HG03558 (cell line): ENCODE data around the gene MGLL.

Experiments used
- ATAC-seq: cut with Tn5 transposase; IDR thresholded peaks from one replicate; pipeline ENCODE4 v1.9.1; 2021; ENCODE audit warnings: moderate number of reproducible peaks; ENCODE audit not compliant: unreplicated experiment; ENCODE audit errors: extremely low read depth

Gene MGLL

GRCh38 chr3:127761441-127761801 is 60.9 kb downstream of the MGLL start:
- ATAC-seq: no peak

- ATAC-seq: no peak
These were observed 61.4 kb downstream of the MGLL start for GRCh38 chr3:127760791-127761440.

- ATAC-seq: no peak
These were observed 62.0 kb downstream of the MGLL start for GRCh38 chr3:127760361-127760760.

- no peak for ATAC-seq
These were observed 62.5 kb downstream of the MGLL start for GRCh38 chr3:127759826-127760225.

GRCh38 chr3:127758013-127758412 is 64.3 kb downstream of the MGLL start:
- no peak for ATAC-seq

GRCh38 chr3:127755305-127755681 is 67.0 kb downstream of the MGLL start:
- no peak for ATAC-seq

- ATAC-seq: no peak
These were observed 67.7 kb downstream of the MGLL start for GRCh38 chr3:127754411-127755304.

- ATAC-seq: no peak
These were observed 68.4 kb downstream of the MGLL start for GRCh38 chr3:127753898-127754410.

GRCh38 chr3:127753338-127753737 is 69.0 kb downstream of the MGLL start:
- no peak for ATAC-seq

- no peak for ATAC-seq
These were observed 70.5 kb downstream of the MGLL start for GRCh38 chr3:127751782-127752181.

GRCh38 chr3:127751163-127751621 is 71.1 kb downstream of the MGLL start:
- ATAC-seq: no peak

- ATAC-seq: no peak
These were observed 71.9 kb downstream of the MGLL start for GRCh38 chr3:127750226-127751031.

GRCh38 chr3:127749787-127750225 is 72.5 kb downstream of the MGLL start:
- no peak for ATAC-seq

GRCh38 chr3:127749361-127749760 is 73.0 kb downstream of the MGLL start:
- ATAC-seq: no peak

- ATAC-seq: no peak
These were observed 73.5 kb downstream of the MGLL start for GRCh38 chr3:127748754-127749327.

GRCh38 chr3:127747751-127748521 is 74.4 kb downstream of the MGLL start:
- ATAC-seq: no peak

GRCh38 chr3:127747066-127747465 is 75.2 kb downstream of the MGLL start:
- no peak for ATAC-seq

GRCh38 chr3:127746400-127747057 is 75.8 kb downstream of the MGLL start:
- no peak for ATAC-seq
